Peyer's patch (tissue), 4 donors: ENCODE data around the gene KIF26B.
"Not testable (repeated sequence)": the region's sequence is repeated elsewhere in the genome, so short reads cannot be mapped to it uniquely, and the experiment has no call there.

ENCODE experiments used
- CTCF ChIP-seq, 6 experiments: fragments of 450-650 bp in 4 of 6; fragments of 200-600 bp in 2 of 6; sonication (generic) in 1 of 6; IDR thresholded peaks; one replicate each; pipeline ENCODE4 v1.5.1; 2017 to 2019; ENCODE audit warnings: antibody characterized with exemption in 6 of 6, mild to moderate bottlenecking in 3 of 6, moderate library complexity in 1 of 6
- POLR2A ChIP-seq, 2 donors: fragments of 450-650 bp; IDR thresholded peaks; one replicate each; pipeline ENCODE4 v1.5.1; 2017; ENCODE audit warnings: antibody characterized with exemption in 2 of 2, mild to moderate bottlenecking in 2 of 2, moderate library complexity in 2 of 2

DNA sequence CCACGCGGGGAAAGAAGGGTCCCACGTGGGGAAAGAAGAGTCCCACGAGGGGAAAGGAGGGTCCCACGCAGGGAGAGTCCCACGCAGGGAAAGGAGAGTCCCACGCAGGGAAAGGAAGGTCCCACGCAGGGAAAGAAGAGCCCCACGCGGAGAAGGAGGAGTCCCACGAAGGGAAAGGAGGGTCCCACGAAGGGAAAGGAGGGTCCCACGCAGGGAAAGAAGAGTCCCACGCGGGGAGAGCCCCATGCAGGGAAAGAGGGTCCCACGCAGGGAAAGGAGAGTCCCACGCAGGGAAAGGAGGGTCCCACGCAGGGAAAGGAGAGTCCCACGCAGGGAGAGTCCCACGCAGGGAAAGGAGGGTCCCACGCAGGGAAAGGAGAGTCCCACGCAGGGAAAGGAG, 180.9 kb downstream of the KIF26B start:
- not testable (repeated sequence) for TF ChIP-seq CTCF, POLR2A (IDR thresholded peaks at IDR 0.05)
